Tibial nerve (tissue), 4 donors: Measurements from ENCODE around the gene KDM4C.

Experiments used
- EP300 ChIP-seq, 2 donors: sonication (generic); formaldehyde crosslinking; IDR thresholded peaks; one replicate each; pipeline ENCODE4 v1.6.1; 2017; ENCODE audit warnings: antibody characterized with exemption in 2 of 2, mild to moderate bottlenecking in 1 of 2
- TF ChIP-seq, protein P1 (sequence below), 5 experiments: fragments of 200-600 bp in 3 of 5; fragments of 450-650 bp in 2 of 5; sonication (generic) in 3 of 5; IDR thresholded peaks; one replicate each; pipeline ENCODE4 v1.5.1; 2016 to 2019; ENCODE audit warnings: antibody characterized with exemption in 5 of 5, mild to moderate bottlenecking in 3 of 5, moderate library complexity in 2 of 5

GRCh38 chr9:7211657-7212056 lies 453.9 kb downstream of the KDM4C start:
- TF ChIP-seq, protein P1, sequence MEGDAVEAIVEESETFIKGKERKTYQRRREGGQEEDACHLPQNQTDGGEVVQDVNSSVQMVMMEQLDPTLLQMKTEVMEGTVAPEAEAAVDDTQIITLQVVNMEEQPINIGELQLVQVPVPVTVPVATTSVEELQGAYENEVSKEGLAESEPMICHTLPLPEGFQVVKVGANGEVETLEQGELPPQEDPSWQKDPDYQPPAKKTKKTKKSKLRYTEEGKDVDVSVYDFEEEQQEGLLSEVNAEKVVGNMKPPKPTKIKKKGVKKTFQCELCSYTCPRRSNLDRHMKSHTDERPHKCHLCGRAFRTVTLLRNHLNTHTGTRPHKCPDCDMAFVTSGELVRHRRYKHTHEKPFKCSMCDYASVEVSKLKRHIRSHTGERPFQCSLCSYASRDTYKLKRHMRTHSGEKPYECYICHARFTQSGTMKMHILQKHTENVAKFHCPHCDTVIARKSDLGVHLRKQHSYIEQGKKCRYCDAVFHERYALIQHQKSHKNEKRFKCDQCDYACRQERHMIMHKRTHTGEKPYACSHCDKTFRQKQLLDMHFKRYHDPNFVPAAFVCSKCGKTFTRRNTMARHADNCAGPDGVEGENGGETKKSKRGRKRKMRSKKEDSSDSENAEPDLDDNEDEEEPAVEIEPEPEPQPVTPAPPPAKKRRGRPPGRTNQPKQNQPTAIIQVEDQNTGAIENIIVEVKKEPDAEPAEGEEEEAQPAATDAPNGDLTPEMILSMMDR (IDR thresholded peaks at IDR 0.05): no peak
- no peak for TF ChIP-seq EP300 (IDR thresholded peaks at IDR 0.05)
